Measurements from ENCODE around the gene DNAH2. TPM values are rescaled to one million over a fixed set of nuclear protein-coding genes. Genes with fewer than 3 reads are reported as not detected.

DNAH2 gene
- total and polyA plus RNA-seq, 2 of the 8 experiments (the other 6 are each of a cell fraction or from before 2014, with no cell fraction given), result 0.13 to 0.18 TPM

- no peak overlapping the region for H4K8ac ChIP-seq (ENCODE audit: extremely low read depth, insufficient read depth, low read length)
- no peak overlapping the region for H2AK5ac ChIP-seq (ENCODE audit: low read depth, low read length)
- H4K20me1 ChIP-seq (replicated peaks in 1 of 2; ENCODE audit: control insufficient read depth in 1 of 2, insufficient read depth in 2 of 2, low read length in 2 of 2), result no peaks in the 10 kb centered on the region
- H2BK15ac ChIP-seq (ENCODE audit: low read length), result no peak overlapping the region
- ChIA-PET CTCF (ENCODE audit: partially characterized antibody) (interaction anchor here (0.6 to 2.6 kb wide), 3 partner anchors 9 to 14 kb away, joined by 3 to 17 read pairs (median 3); no protein-coding TSS in a partner anchor), POLR2A (ENCODE audit: partially characterized antibody) (interaction anchor here (1.7 kb wide), 1 partner anchor 43 kb away, joined by 3 read pairs; no protein-coding TSS in a partner anchor)
- H2BK20ac ChIP-seq (ENCODE audit: low read length), result no peak overlapping the region
- no peak overlapping the region for H3K4me3 ChIP-seq (ENCODE audit: extremely low read depth in 1 of 4, insufficient read depth in 2 of 4, low read depth in 3 of 4, low read length in 4 of 4)
- no peak overlapping the region for H3K4me2 ChIP-seq (ENCODE audit: insufficient read depth in 1 of 2, low read depth in 2 of 2, low read length in 2 of 2)
- H3K4ac ChIP-seq (replicated peaks; ENCODE audit: insufficient read length, low read depth, low read length), result no peak overlapping the region
- TF ChIP-seq CHD2 (IDR thresholded peaks at IDR 0.05; ENCODE audit: low read length), result no peak
- TF ChIP-seq PHF8 (conservative IDR thresholded peaks at IDR 0.05; ENCODE audit: low read depth, low read length), result no peak
- no peak for TF ChIP-seq POLR2AphosphoS5 (IDR thresholded peaks at IDR 0.05; ENCODE audit: low read depth, low read length)
- TF ChIP-seq NANOG (IDR thresholded peaks at IDR 0.05; ENCODE audit: insufficient read depth, low read depth, low read length, poor library complexity, severe bottlenecking), result no peak
- no peak for TF ChIP-seq ZNF274 (IDR thresholded peaks at IDR 0.05; ENCODE audit: borderline replicate concordance, extremely low read depth, low read length)
- TF ChIP-seq RAD21 (IDR thresholded peaks at IDR 0.05 in 1 of 2, conservative IDR thresholded peaks at IDR 0.05 in 1 of 2; ENCODE audit: low read depth in 2 of 2, low read length in 2 of 2), result no peak
- no peak for TF ChIP-seq SUZ12 (IDR thresholded peaks at IDR 0.05; ENCODE audit: low read length)
- TF ChIP-seq RFX5 (IDR thresholded peaks at IDR 0.05; ENCODE audit: borderline replicate concordance, low read depth, low read length), result no peak
- TF ChIP-seq SIN3A (conservative IDR thresholded peaks at IDR 0.05 in 1 of 2, IDR thresholded peaks at IDR 0.05 in 1 of 2; ENCODE audit: low read depth in 1 of 2, low read length in 2 of 2), result no peak
- TF ChIP-seq GABPA (IDR thresholded peaks at IDR 0.05; ENCODE audit: borderline replicate concordance, insufficient read depth, low read length), result no peak
- H3K36me3 ChIP-seq (ENCODE audit: control insufficient read depth in 2 of 4, insufficient read depth in 4 of 4, low read length in 3 of 4), result no peaks in the 10 kb centered on the region
- FAIRE-seq (no peak), DNase-seq (ENCODE audit: low read depth in 1 of 2, low spot score in 2 of 2) (no peak)
- no peaks in the 10 kb centered on the region for H3K9me3 ChIP-seq (ENCODE audit: insufficient read depth in 2 of 2, low read depth in 1 of 2, low read length in 1 of 2)
- no peaks in the 10 kb centered on the region; a peak in 1 of 4 replicates for H3K79me2 ChIP-seq (ENCODE audit: control insufficient read depth in 1 of 2, insufficient read depth in 2 of 2, low read length in 2 of 2)
- H3K27me3 ChIP-seq (replicated peaks in 1 of 4; ENCODE audit: control insufficient read depth in 3 of 4, extremely low read depth in 1 of 4, insufficient read depth in 3 of 4, low read length in 3 of 4), result no peaks in the 10 kb centered on the region; a peak in 2 of 7 replicates
- no peak overlapping the region for H2BK12ac ChIP-seq (ENCODE audit: low read depth, low read length)
- 62% methylated on average over 1 of the region's 1 CpG; no CpG with 5 or more reads in 1 of the 2 experiments for WGBS, 2 experiments (ENCODE audit: extremely low coverage in 1 of 2, insufficient coverage in 1 of 2, insufficient read length in 1 of 2, insufficient replicate concordance in 2 of 2, low coverage in 1 of 2, low lambda C conversion rate in 2 of 2, missing lambda C conversion rate in 1 of 2)
- no peaks in the 10 kb centered on the region for H3K23me2 ChIP-seq (ENCODE audit: low read depth, low read length)
- no peak overlapping the region for H2AFZ ChIP-seq (ENCODE audit: low read length)
- no peak overlapping the region for H3K27ac ChIP-seq (ENCODE audit: low read depth, low read length)
- H3K18ac ChIP-seq (ENCODE audit: extremely low read depth, low read length), result no peak overlapping the region
- H4K5ac ChIP-seq (ENCODE audit: insufficient read length, low read depth, low read length), result no peak overlapping the region
- no peak overlapping the region for H2BK120ac ChIP-seq (replicated peaks; ENCODE audit: low read depth, low read length)
- H2BK5ac ChIP-seq (ENCODE audit: low read depth, low read length), result no peak overlapping the region
- H3K56ac ChIP-seq (replicated peaks; ENCODE audit: insufficient read length, low read depth, low read length), result no peak overlapping the region
- H4K91ac ChIP-seq (replicated peaks; ENCODE audit: insufficient read length, low read length), result no peak overlapping the region
- no peak overlapping the region for H3K9ac ChIP-seq (replicated peaks in 1 of 4; ENCODE audit: extremely low read depth in 1 of 4, low read depth in 3 of 4, low read length in 3 of 4)
- no peak overlapping the region for H3K23ac ChIP-seq (ENCODE audit: insufficient read length)
- H3K4me1 ChIP-seq (replicated peaks in 1 of 4; ENCODE audit: control insufficient read depth in 3 of 4, insufficient read depth in 4 of 4, low read length in 3 of 4), result no peaks in the 10 kb centered on the region
- H3K14ac ChIP-seq (ENCODE audit: insufficient read length), result no peak overlapping the region
- H3K79me1 ChIP-seq (ENCODE audit: low read depth, low read length), result no peaks in the 10 kb centered on the region
These were observed 12.3 kb downstream of the DNAH2 start for GRCh38 chr17:7729816-7730215.
